ENCODE results near the gene LBP.
"Not testable (repeated sequence)": the region's sequence is repeated elsewhere in the genome, so short reads cannot be mapped to it uniquely, and the experiment has no call there.

The LBP gene

DNA sequence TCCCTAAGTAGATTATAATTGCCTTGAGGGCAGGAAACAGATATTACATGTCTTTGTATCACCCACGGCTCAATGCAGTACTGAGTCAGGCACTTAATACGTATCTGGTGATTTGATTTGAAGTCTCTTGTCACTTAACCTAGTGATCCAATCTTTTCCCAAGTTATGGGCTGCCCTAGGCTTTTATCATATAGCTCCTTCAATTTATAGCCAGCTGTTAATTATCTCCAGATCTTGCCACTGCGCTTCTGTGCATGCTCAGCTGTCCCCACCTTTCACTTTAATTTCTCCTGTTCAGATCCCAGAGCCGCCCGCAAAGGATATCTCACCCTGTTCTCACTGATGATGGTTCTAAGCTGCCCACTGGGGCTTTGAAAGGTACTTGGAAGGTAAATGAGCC is 47.0 kb downstream of the LBP start:
- DNase-seq (ENCODE audit: low read depth in 1 of 2, low spot score in 1 of 2), result no peak
- no peaks in the 10 kb centered on the region for H3K27me3 ChIP-seq (ENCODE audit: insufficient read depth, poor library complexity, severe bottlenecking)
- TF ChIP-seq SPI1 (IDR thresholded peaks at IDR 0.05; ENCODE audit: borderline replicate concordance, low read depth) (no peak), REST (IDR thresholded peaks at IDR 0.05; ENCODE audit: insufficient replicate concordance, low read depth) (no peak), POLR2AphosphoS5 (IDR thresholded peaks at IDR 0.05; ENCODE audit: low read depth) (no peak), GABPA (IDR thresholded peaks at IDR 0.05; ENCODE audit: low read depth) (no peak)
- TF ChIP-seq, protein P1, sequence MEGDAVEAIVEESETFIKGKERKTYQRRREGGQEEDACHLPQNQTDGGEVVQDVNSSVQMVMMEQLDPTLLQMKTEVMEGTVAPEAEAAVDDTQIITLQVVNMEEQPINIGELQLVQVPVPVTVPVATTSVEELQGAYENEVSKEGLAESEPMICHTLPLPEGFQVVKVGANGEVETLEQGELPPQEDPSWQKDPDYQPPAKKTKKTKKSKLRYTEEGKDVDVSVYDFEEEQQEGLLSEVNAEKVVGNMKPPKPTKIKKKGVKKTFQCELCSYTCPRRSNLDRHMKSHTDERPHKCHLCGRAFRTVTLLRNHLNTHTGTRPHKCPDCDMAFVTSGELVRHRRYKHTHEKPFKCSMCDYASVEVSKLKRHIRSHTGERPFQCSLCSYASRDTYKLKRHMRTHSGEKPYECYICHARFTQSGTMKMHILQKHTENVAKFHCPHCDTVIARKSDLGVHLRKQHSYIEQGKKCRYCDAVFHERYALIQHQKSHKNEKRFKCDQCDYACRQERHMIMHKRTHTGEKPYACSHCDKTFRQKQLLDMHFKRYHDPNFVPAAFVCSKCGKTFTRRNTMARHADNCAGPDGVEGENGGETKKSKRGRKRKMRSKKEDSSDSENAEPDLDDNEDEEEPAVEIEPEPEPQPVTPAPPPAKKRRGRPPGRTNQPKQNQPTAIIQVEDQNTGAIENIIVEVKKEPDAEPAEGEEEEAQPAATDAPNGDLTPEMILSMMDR (IDR thresholded peaks at IDR 0.05; ENCODE audit: insufficient read depth, low read length), result no peak
- H3K4me3 ChIP-seq (replicated peaks; ENCODE audit: insufficient read depth, low read length), result no peak overlapping the region
- no peak overlapping the region for H3K27ac ChIP-seq (replicated peaks)

GRCh38 chr20:38395165-38395564 is 48.9 kb downstream of the LBP start:
- Histone ChIP-seq H3K27me3 (ENCODE audit: insufficient read depth, poor library complexity, severe bottlenecking) (no peaks in the 10 kb centered on the region), H3K27ac (replicated peaks) (peak overlapping the region; percentile 76), H3K4me3 (replicated peaks; ENCODE audit: insufficient read depth, low read length) (no peak overlapping the region)
- no peak for DNase-seq (ENCODE audit: low read depth in 1 of 2, low spot score in 1 of 2)
- TF ChIP-seq, protein P1 (IDR thresholded peaks at IDR 0.05; ENCODE audit: insufficient read depth, low read length), result no peak
- TF ChIP-seq GABPA (IDR thresholded peaks at IDR 0.05; ENCODE audit: low read depth) (no peak), POLR2AphosphoS5 (IDR thresholded peaks at IDR 0.05; ENCODE audit: low read depth) (no peak), SPI1 (IDR thresholded peaks at IDR 0.05; ENCODE audit: borderline replicate concordance, low read depth) (no peak), REST (IDR thresholded peaks at IDR 0.05; ENCODE audit: insufficient replicate concordance, low read depth) (no peak)

- not testable (repeated sequence) for H3K27me3 ChIP-seq (ENCODE audit: insufficient read depth, poor library complexity, severe bottlenecking); H3K4me3 ChIP-seq (replicated peaks; ENCODE audit: insufficient read depth, low read length)
- peak overlapping the region; percentile 76 for H3K27ac ChIP-seq (replicated peaks)
- TF ChIP-seq REST (IDR thresholded peaks at IDR 0.05; ENCODE audit: insufficient replicate concordance, low read depth) (peak; percentile 33), GABPA (IDR thresholded peaks at IDR 0.05; ENCODE audit: low read depth) (0 out of 2 replicates have a peak, but pooled peaks have one; percentile 38), SPI1 (IDR thresholded peaks at IDR 0.05; ENCODE audit: borderline replicate concordance, low read depth) (peak; percentile 88)
- DNase-seq (ENCODE audit: low read depth in 1 of 2, low spot score in 1 of 2), result peak in 1 of 2 experiments; percentile 69
These were observed 49.6 kb downstream of the LBP start for GRCh38 chr20:38395751-38396395.

Data from HL-60 (cell line).